GM12878 (cell line): ENCODE results near the gene SRSF1. TPM values are rescaled to one million over a fixed set of nuclear protein-coding genes. Genes with fewer than 3 reads are reported as not detected.
A peak's percentile ranks its signal among the peaks of the same experiment; 100 is the strongest.

Experiments used
- EED ChIP-seq: sonication (generic); IDR thresholded peaks from 2 replicates; pipeline ENCODE4 v1.6.1; 2016; ENCODE audit warnings: antibody characterized with exemption, low read depth
- HDAC6 ChIP-seq: fragments of 200-600 bp; sonication (generic); IDR thresholded peaks from one replicate; pipeline ENCODE4 v1.8.0; 2017; ENCODE audit warnings: antibody characterized with exemption; ENCODE audit not compliant: unreplicated experiment
- NFIC ChIP-seq: IDR thresholded peaks from 2 replicates; pipeline ENCODE4 v1.6.1; 2012; ENCODE audit warnings: low read depth, mild to moderate bottlenecking, inconsistent platforms, low read length, moderate library complexity
- NR2F1 ChIP-seq: fragments of 450-650 bp; conservative IDR thresholded peaks from 2 replicates; pipeline ENCODE4 v1.6.1; 2017; ENCODE audit warnings: mild to moderate bottlenecking
- RAD51 ChIP-seq: fragments of 450-650 bp; IDR thresholded peaks from 2 replicates; pipeline ENCODE4 v1.6.1; 2016; ENCODE audit warnings: moderate library complexity, mild to moderate bottlenecking, inconsistent platforms
- RB1 ChIP-seq: fragments of 450-650 bp; formaldehyde crosslinking; IDR thresholded peaks from 2 replicates; pipeline ENCODE4 v1.6.1; 2017; ENCODE audit warnings: mild to moderate bottlenecking, borderline replicate concordance
- SMAD5 ChIP-seq: IDR thresholded peaks from 2 replicates; pipeline ENCODE4 v1.6.1; 2016; ENCODE audit warnings: antibody characterized with exemption, low read depth
- TCF3 ChIP-seq: IDR thresholded peaks from 2 replicates; pipeline ENCODE4 v1.6.1; 2012; ENCODE audit warnings: low read depth, mild to moderate bottlenecking, low read length, borderline replicate concordance; ENCODE audit not compliant: insufficient read depth
- YBX1 ChIP-seq: fragments of 450-650 bp; IDR thresholded peaks from 2 replicates; pipeline ENCODE4 v1.6.1; 2016; ENCODE audit warnings: antibody characterized with exemption
- polyA plus RNA-seq, 11 experiments: library from polyadenylated mRNA; depleted of rRNA in 4 of 11; unstranded in 6 of 11; stranded (reverse) in 5 of 11; fragments of >200 nt; fragmentation: Nextera tagmentation in 4 of 11; fragmentation: Illumina TruSeq in 1 of 11; extraction: Ambion mirVana in 4 of 11; extraction: Trizol in 1 of 11; gene quantifications; 1 replicate in 1 of 11; 2 replicates in 10 of 11; pipeline versions ENCODE4 v1.2.1 to v1.2.3, GENCODE V29; 2011 to 2016; ENCODE audit warnings: inconsistent platforms in 2 of 11, missing spikeins in 2 of 11, low read depth in 1 of 11
- total RNA-seq, 4 experiments: library from RNA; depleted of rRNA in 3 of 4; stranded (reverse); fragments of >200 nt in 3 of 4; fragmentation: Illumina TruSeq in 1 of 4; extraction: Trizol in 1 of 4; gene quantifications; 2 replicates each; pipeline versions ENCODE4 v1.2.1 to v1.2.3, GENCODE V29; 2013 to 2021
- TF ChIP-seq, protein P1 (sequence below): fragments of 450-650 bp; IDR thresholded peaks from 2 replicates; pipeline ENCODE4 v1.6.1; 2016; ENCODE audit warnings: mild to moderate bottlenecking
- TF ChIP-seq, protein P2 (sequence below): IDR thresholded peaks from 2 replicates; pipeline ENCODE4 v1.6.1; 2012; ENCODE audit warnings: low read depth, low read length, improper control_type of control experiment
- TF ChIP-seq, protein P3 (sequence below): fragments of 450-650 bp; IDR thresholded peaks from 2 replicates; pipeline ENCODE4 v1.6.1; 2017; ENCODE audit warnings: low read depth, mild to moderate bottlenecking, moderate library complexity
- TF ChIP-seq, protein P4 (sequence below): fragments of 450-650 bp; IDR thresholded peaks from 2 replicates; pipeline ENCODE4 v1.6.1; 2016; ENCODE audit warnings: mild to moderate bottlenecking, moderate library complexity, borderline replicate concordance
- TF ChIP-seq, protein P5 (sequence below): fragments of 450-650 bp; IDR thresholded peaks from 2 replicates; pipeline ENCODE4 v1.6.1; 2016; ENCODE audit warnings: mild to moderate bottlenecking
- TF ChIP-seq, protein P6 (sequence below): fragments of 150-350 bp; IDR thresholded peaks from 2 replicates; pipeline ENCODE4 v1.6.1; 2016; ENCODE audit warnings: low read depth, low read length

Gene SRSF1
- total and polyA plus RNA-seq, 10 of the 15 experiments (the other 5 are each of a cell fraction or from before 2014, with no cell fraction given): 101 to 474 (median 404) TPM

DNA sequence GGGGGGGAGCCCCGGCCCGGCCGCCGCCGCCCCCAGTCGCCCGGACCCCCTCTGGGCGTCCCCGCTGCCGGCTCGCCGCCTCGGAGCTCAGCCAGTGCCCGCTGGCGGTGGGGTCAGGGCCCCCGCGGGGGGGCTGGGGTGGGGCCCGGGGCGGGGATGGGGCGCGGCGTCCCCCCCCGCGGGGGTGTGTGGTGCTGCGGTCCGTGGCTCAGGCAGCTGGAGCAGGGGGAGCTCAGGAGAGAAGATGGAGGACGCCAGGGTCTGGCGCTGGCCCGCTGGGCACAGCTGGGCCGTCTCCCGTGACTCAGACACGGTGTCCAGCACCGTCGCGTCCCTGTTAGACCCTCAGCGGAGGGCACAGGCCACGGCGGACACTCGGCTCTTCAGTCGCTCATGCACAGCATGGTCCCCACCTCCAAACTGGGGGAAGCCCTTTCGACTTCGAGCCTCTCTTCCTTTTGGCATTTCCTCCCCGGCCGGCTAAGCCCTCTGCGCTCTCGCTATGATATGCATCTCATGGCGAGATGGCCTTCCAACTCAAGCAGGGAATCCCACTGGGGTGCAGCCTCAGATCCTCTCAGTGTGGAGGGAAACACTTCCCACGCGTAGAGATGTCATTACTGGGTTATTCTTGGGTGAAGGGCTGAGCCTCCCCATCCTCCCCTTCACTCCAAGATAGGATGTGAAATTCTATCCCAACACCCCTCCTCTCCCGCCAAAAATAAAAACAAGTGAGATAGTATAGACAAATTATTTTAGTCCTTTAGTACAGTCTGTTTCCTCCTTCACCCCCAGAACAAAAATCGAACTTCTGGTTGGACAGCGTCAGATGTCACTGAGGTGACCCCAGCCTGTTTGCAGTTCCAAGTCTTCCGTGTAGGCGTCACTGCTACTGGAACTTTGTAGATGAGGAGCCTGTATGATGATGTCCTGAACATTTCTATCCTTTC is 18.5 kb downstream of the SRSF1 start (continued):
- TF ChIP-seq, protein P1, sequence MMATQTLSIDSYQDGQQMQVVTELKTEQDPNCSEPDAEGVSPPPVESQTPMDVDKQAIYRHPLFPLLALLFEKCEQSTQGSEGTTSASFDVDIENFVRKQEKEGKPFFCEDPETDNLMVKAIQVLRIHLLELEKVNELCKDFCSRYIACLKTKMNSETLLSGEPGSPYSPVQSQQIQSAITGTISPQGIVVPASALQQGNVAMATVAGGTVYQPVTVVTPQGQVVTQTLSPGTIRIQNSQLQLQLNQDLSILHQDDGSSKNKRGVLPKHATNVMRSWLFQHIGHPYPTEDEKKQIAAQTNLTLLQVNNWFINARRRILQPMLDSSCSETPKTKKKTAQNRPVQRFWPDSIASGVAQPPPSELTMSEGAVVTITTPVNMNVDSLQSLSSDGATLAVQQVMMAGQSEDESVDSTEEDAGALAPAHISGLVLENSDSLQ: no peak
- TF ChIP-seq SMAD5: 0 out of 2 replicates have a peak, but pooled peaks have one; percentile 41
- TF ChIP-seq NR2F1: no peak; the same call in 1 of the 2 replicates
- TF ChIP-seq, protein P2, sequence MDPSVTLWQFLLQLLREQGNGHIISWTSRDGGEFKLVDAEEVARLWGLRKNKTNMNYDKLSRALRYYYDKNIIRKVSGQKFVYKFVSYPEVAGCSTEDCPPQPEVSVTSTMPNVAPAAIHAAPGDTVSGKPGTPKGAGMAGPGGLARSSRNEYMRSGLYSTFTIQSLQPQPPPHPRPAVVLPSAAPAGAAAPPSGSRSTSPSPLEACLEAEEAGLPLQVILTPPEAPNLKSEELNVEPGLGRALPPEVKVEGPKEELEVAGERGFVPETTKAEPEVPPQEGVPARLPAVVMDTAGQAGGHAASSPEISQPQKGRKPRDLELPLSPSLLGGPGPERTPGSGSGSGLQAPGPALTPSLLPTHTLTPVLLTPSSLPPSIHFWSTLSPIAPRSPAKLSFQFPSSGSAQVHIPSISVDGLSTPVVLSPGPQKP: no peak
- TF ChIP-seq TCF3: peak; percentile 76; the same call in 1 of the 2 replicates
- peak; percentile 26; the same call in 1 of the 2 replicates for TF ChIP-seq RB1
- TF ChIP-seq RAD51: no peak
- TF ChIP-seq HDAC6: no peak
- TF ChIP-seq EED: no peak
- TF ChIP-seq, protein P3, sequence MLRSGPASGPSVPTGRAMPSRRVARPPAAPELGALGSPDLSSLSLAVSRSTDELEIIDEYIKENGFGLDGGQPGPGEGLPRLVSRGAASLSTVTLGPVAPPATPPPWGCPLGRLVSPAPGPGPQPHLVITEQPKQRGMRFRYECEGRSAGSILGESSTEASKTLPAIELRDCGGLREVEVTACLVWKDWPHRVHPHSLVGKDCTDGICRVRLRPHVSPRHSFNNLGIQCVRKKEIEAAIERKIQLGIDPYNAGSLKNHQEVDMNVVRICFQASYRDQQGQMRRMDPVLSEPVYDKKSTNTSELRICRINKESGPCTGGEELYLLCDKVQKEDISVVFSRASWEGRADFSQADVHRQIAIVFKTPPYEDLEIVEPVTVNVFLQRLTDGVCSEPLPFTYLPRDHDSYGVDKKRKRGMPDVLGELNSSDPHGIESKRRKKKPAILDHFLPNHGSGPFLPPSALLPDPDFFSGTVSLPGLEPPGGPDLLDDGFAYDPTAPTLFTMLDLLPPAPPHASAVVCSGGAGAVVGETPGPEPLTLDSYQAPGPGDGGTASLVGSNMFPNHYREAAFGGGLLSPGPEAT: 0 out of 2 replicates have a peak, but pooled peaks have one; percentile 56
- no peak for TF ChIP-seq YBX1
- TF ChIP-seq, protein P4, sequence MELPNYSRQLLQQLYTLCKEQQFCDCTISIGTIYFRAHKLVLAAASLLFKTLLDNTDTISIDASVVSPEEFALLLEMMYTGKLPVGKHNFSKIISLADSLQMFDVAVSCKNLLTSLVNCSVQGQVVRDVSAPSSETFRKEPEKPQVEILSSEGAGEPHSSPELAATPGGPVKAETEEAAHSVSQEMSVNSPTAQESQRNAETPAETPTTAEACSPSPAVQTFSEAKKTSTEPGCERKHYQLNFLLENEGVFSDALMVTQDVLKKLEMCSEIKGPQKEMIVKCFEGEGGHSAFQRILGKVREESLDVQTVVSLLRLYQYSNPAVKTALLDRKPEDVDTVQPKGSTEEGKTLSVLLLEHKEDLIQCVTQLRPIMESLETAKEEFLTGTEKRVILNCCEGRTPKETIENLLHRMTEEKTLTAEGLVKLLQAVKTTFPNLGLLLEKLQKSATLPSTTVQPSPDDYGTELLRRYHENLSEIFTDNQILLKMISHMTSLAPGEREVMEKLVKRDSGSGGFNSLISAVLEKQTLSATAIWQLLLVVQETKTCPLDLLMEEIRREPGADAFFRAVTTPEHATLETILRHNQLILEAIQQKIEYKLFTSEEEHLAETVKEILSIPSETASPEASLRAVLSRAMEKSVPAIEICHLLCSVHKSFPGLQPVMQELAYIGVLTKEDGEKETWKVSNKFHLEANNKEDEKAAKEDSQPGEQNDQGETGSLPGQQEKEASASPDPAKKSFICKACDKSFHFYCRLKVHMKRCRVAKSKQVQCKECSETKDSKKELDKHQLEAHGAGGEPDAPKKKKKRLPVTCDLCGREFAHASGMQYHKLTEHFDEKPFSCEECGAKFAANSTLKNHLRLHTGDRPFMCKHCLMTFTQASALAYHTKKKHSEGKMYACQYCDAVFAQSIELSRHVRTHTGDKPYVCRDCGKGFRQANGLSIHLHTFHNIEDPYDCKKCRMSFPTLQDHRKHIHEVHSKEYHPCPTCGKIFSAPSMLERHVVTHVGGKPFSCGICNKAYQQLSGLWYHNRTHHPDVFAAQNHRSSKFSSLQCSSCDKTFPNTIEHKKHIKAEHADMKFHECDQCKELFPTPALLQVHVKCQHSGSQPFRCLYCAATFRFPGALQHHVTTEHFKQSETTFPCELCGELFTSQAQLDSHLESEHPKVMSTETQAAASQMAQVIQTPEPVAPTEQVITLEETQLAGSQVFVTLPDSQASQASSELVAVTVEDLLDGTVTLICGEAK: no peak
- TF ChIP-seq, protein P5, sequence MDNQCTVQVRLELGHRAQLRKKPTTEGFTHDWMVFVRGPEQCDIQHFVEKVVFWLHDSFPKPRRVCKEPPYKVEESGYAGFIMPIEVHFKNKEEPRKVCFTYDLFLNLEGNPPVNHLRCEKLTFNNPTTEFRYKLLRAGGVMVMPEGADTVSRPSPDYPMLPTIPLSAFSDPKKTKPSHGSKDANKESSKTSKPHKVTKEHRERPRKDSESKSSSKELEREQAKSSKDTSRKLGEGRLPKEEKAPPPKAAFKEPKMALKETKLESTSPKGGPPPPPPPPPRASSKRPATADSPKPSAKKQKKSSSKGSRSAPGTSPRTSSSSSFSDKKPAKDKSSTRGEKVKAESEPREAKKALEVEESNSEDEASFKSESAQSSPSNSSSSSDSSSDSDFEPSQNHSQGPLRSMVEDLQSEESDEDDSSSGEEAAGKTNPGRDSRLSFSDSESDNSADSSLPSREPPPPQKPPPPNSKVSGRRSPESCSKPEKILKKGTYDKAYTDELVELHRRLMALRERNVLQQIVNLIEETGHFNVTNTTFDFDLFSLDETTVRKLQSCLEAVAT: no peak
- TF ChIP-seq, protein P6, sequence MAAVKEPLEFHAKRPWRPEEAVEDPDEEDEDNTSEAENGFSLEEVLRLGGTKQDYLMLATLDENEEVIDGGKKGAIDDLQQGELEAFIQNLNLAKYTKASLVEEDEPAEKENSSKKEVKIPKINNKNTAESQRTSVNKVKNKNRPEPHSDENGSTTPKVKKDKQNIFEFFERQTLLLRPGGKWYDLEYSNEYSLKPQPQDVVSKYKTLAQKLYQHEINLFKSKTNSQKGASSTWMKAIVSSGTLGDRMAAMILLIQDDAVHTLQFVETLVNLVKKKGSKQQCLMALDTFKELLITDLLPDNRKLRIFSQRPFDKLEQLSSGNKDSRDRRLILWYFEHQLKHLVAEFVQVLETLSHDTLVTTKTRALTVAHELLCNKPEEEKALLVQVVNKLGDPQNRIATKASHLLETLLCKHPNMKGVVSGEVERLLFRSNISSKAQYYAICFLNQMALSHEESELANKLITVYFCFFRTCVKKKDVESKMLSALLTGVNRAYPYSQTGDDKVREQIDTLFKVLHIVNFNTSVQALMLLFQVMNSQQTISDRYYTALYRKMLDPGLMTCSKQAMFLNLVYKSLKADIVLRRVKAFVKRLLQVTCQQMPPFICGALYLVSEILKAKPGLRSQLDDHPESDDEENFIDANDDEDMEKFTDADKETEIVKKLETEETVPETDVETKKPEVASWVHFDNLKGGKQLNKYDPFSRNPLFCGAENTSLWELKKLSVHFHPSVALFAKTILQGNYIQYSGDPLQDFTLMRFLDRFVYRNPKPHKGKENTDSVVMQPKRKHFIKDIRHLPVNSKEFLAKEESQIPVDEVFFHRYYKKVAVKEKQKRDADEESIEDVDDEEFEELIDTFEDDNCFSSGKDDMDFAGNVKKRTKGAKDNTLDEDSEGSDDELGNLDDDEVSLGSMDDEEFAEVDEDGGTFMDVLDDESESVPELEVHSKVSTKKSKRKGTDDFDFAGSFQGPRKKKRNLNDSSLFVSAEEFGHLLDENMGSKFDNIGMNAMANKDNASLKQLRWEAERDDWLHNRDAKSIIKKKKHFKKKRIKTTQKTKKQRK: no peak
- 0 out of 2 replicates have a peak, but pooled peaks have one; percentile 25 for TF ChIP-seq NFIC
